ENCODE measurements around the gene ZNF232.
"Not testable (repeated sequence)": the region's sequence is repeated elsewhere in the genome, so short reads cannot be mapped to it uniquely, and the experiment has no call there.

ZNF232 gene

DNA sequence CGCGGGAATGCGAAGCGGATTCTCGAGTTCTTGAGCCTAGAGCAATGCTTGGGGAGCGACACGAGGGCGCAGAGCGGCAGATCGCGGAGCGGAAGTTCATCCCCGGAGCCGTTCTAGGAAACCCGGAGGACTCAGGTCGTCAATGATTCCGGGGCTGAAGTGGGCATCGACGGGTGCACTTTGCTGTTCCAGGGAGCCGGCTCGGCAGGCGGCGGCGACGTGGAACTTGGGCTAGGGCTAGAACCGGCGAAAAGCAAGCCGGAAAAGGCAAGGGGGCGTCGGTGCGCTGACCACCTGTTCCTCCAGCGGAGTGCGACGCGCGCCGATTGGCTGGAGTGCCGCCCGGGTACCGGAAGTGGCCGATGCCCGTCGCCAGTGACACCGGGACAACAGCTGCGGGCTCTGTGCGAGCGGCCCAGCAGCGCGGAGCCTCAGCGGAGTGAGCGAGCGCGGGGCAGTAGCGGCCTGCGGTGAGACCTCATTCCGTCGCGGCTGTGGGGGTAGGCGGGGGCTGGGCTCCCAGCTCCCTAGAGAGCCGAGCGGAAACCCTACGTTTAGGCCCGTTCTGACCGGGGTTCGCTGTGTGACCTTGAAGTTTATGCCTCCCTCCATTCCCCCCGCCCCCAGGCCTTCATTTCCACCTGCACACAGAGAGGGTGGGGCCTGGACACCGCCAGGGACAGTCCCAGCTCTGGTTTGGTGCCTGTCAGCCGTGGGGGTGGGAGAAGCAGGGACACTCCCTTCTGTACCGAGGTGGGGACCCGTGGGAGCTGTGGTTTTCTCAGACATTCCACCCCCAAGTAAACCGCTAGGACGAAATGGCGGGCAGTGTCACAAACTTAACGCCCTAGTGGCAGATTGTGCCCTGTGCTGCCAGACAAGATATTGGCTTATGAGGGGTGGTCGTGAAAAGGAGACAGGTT is 33.3 kb downstream of the ZNF232 start, which contains the start of gene ZFP3:
TSS of gene ZFP3 (plus strand) at position 362 of the 923 bp plus-strand sequence. CDS start 13,038 bp downstream, outside the sequence.
- Histone ChIP-seq H3K27me3 (ENCODE audit: control insufficient read depth, insufficient read depth, low read length) (no peaks in the 10 kb centered on the region), H3K9ac (ENCODE audit: low read length) (no peak within 1 kb of the TSS), H3K4me3 (ENCODE audit: low read length) (no peak within 1 kb of the TSS), H3K27ac (ENCODE audit: low read length) (no peak within 1 kb of the TSS), H3K36me3 (ENCODE audit: control insufficient read depth, low read depth, low read length) (no peaks in the 10 kb centered on the region), H3K9me3 (ENCODE audit: control insufficient read depth, low read depth, low read length) (no peaks in the 10 kb centered on the region), H3K4me1 (ENCODE audit: control insufficient read depth, low read depth, low read length) (peaks cover 8% of the 10 kb centered on the region)

DNA sequence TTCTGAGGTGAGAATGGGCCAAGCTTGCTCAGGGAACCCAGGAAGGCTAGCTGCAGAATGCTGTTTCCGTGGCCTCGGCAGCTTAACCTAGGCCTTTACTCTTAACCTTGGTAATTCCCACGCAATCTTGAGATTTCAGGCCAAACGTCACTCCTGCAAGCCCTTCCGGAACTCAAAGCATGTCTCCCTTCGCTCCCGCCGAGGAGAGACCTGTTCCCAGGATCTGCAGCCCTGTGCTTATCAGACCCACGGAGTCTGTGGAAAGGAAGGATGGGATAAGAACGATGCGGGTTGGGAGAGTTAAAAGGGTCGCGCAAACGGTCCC is 33.9 kb downstream of the ZNF232 start:
- no peaks in the 10 kb centered on the region for H3K36me3 ChIP-seq (ENCODE audit: control insufficient read depth, low read depth, low read length)
- H3K9me3 ChIP-seq (ENCODE audit: control insufficient read depth, low read depth, low read length): no peaks in the 10 kb centered on the region
- no peak overlapping the region for H3K9ac ChIP-seq (ENCODE audit: low read length)
- H3K27ac ChIP-seq (ENCODE audit: low read length): no peak overlapping the region
- peaks cover 8% of the 10 kb centered on the region for H3K4me1 ChIP-seq (ENCODE audit: control insufficient read depth, low read depth, low read length)
- no peak overlapping the region for H3K4me3 ChIP-seq (ENCODE audit: low read length)
- no peaks in the 10 kb centered on the region for H3K27me3 ChIP-seq (ENCODE audit: control insufficient read depth, insufficient read depth, low read length)

DNA sequence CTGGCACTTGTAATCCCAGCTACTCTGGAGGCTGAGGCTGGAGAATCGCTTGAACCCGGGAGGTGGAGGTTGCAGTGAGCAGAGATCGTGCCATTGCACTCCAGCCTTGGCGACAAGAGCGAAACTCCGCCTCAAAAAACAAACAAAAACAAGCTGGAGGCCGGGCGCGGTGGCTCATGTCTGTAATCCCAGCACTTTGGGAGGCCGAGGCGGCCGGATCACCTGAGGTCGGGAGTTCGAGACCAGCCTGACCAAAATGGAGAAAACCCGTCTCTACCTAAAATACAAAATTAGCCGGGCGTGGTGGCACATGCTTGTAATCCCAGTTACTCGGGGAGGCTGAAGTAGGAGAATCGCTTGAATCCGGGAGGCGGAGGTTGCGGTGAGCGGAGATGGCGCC is 34.4 kb downstream of the ZNF232 start:
- H3K27me3 ChIP-seq (ENCODE audit: control insufficient read depth, insufficient read depth, low read length); H3K27ac ChIP-seq (ENCODE audit: low read length); H3K9ac ChIP-seq (ENCODE audit: low read length); H3K36me3 ChIP-seq (ENCODE audit: control insufficient read depth, low read depth, low read length); H3K9me3 ChIP-seq (ENCODE audit: control insufficient read depth, low read depth, low read length); H3K4me3 ChIP-seq (ENCODE audit: low read length); H3K4me1 ChIP-seq (ENCODE audit: control insufficient read depth, low read depth, low read length): not testable (repeated sequence)

DNA sequence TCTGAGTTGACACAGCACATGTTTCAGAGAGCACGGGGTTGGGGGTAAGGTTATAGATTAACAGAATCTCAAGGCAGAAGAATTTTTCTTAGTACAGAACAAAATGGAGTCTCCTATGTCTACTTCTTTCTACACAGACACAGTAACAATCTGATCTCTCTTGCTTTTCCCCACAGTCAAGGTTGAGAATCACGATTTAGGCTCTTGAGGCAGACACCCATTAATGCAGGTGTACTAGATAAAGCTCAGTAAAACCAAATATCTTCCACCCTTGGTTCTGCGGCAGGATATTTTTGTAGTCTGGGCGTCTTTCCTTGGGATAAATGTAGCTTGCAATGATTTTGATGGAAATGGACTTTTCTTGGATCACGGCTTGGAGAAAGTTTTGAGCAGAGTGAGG is 36.2 kb downstream of the ZNF232 start:
- not testable (repeated sequence) for H3K4me1 ChIP-seq (ENCODE audit: control insufficient read depth, low read depth, low read length); H3K9ac ChIP-seq (ENCODE audit: low read length); H3K27ac ChIP-seq (ENCODE audit: low read length); H3K27me3 ChIP-seq (ENCODE audit: control insufficient read depth, insufficient read depth, low read length); H3K9me3 ChIP-seq (ENCODE audit: control insufficient read depth, low read depth, low read length); H3K36me3 ChIP-seq (ENCODE audit: control insufficient read depth, low read depth, low read length); H3K4me3 ChIP-seq (ENCODE audit: low read length)

DNA sequence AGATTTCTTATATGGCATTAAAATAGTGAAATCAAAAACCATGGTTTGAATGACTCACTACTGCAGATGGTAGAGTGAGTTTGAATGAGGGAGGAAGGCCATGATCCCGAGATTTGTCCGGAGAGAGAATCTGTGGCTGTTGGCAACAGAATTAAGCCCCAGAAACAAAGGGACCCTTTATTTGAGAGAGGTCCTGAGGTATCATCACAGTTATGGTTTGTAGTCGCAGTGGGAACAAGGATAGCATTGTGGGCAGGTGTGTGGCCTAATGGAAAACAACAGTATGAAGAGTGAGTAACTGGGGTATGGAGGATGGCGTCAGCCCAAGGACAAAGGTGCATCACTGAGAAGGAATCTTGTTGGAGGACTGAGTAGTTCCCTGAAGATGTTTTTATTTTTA is 42.0 kb downstream of the ZNF232 start:
- H3K9ac ChIP-seq (ENCODE audit: low read length): no peak overlapping the region
- no peaks in the 10 kb centered on the region for H3K27me3 ChIP-seq (ENCODE audit: control insufficient read depth, insufficient read depth, low read length)
- H3K4me3 ChIP-seq (ENCODE audit: low read length): no peak overlapping the region
- peaks cover 4% of the 10 kb centered on the region for H3K4me1 ChIP-seq (ENCODE audit: control insufficient read depth, low read depth, low read length)
- H3K36me3 ChIP-seq (ENCODE audit: control insufficient read depth, low read depth, low read length): no peaks in the 10 kb centered on the region
- H3K27ac ChIP-seq (ENCODE audit: low read length): no peak overlapping the region
- no peaks in the 10 kb centered on the region for H3K9me3 ChIP-seq (ENCODE audit: control insufficient read depth, low read depth, low read length)

DNA sequence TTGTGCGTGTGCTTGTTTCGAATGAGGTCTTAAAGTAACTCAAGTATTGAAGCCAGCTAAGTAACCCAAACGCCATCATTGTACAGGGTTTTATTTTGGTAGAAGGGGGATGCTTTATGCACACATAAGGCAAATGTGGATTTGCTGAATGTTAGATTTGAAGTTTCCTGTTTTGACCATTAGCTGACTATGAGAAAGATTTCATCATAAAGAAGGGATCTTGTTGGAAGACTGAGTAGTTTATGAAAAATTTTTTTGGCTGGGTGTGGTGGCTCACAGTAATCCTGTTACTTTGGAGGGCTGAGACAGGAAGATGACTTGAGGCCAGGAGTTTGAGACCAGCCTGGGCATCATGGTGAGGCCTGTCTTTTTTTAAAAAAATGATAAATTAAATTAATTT is 43.4 kb downstream of the ZNF232 start:
- H3K4me3 ChIP-seq (ENCODE audit: low read length): no peak overlapping the region
- H3K4me1 ChIP-seq (ENCODE audit: control insufficient read depth, low read depth, low read length): no peaks in the 10 kb centered on the region
- H3K9ac ChIP-seq (ENCODE audit: low read length): no peak overlapping the region
- no peaks in the 10 kb centered on the region for H3K27me3 ChIP-seq (ENCODE audit: control insufficient read depth, insufficient read depth, low read length)
- H3K9me3 ChIP-seq (ENCODE audit: control insufficient read depth, low read depth, low read length): no peaks in the 10 kb centered on the region
- H3K27ac ChIP-seq (ENCODE audit: low read length): no peak overlapping the region
- no peaks in the 10 kb centered on the region for H3K36me3 ChIP-seq (ENCODE audit: control insufficient read depth, low read depth, low read length)

DNA sequence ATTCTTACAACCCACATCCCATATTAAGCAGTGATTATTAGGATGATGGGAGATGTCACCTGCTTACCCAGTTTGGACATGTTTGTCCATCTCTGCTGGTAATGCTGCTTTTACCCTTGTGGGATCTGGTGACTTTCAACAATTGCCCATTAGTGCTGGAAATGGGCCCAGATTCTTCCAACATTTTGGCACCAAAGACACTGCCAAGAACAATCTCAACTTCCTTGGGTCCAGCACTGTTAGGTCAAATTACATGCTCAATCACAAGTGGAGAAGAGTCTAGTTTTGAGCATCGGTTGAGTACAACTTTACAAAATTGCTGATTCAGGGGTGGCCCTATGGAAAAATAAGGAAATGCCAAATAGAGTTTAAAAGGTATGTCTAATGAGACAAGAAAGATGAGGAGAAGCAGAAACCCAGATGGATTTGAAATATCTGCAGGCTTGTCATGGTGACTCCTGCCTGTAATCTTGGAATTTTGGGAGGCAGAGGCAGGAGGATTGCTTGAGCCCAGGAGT is 46.4 kb downstream of the ZNF232 start:
- Histone ChIP-seq H3K27me3 (ENCODE audit: control insufficient read depth, insufficient read depth, low read length) (no peaks in the 10 kb centered on the region), H3K27ac (ENCODE audit: low read length) (no peak overlapping the region), H3K36me3 (ENCODE audit: control insufficient read depth, low read depth, low read length) (no peaks in the 10 kb centered on the region), H3K9me3 (ENCODE audit: control insufficient read depth, low read depth, low read length) (no peaks in the 10 kb centered on the region), H3K9ac (ENCODE audit: low read length) (no peak overlapping the region), H3K4me3 (ENCODE audit: low read length) (no peak overlapping the region), H3K4me1 (ENCODE audit: control insufficient read depth, low read depth, low read length) (no peaks in the 10 kb centered on the region)

Measured in iPS-18a (cell line).